CD4-positive, alpha-beta T cell treated with Interferon alpha-2 for 1 hour (primary cell): Measurements from ENCODE around the gene LMNA.

Source experiments
- DNase-seq, 2 donors: peaks; one replicate each; pipeline ENCODE4 v3.0.0-alpha.2; 2020 to 2022

Gene LMNA

GRCh38 chr1:156082309-156083091, 32.0 kb upstream of the LMNA start, which contains the start of gene MEX3A:
TSS of gene MEX3A (minus strand) at chr1:156082465. CDS start at chr1:156081998, 467 bp downstream.
- peak; percentile 52 to 68 for DNase-seq

GRCh38 chr1:156083800-156084790, 30.4 kb upstream of the LMNA start:
- no peak for DNase-seq

- no peak for DNase-seq
Observed at GRCh38 chr1:156086256-156086662, 28.3 kb upstream of the LMNA start.

GRCh38 chr1:156089704-156090103, 24.8 kb upstream of the LMNA start:
- no peak for DNase-seq

GRCh38 chr1:156090138-156090839, 24.2 kb upstream of the LMNA start:
- DNase-seq, result peak in 1 of 2 donors; percentile 5

DNA sequence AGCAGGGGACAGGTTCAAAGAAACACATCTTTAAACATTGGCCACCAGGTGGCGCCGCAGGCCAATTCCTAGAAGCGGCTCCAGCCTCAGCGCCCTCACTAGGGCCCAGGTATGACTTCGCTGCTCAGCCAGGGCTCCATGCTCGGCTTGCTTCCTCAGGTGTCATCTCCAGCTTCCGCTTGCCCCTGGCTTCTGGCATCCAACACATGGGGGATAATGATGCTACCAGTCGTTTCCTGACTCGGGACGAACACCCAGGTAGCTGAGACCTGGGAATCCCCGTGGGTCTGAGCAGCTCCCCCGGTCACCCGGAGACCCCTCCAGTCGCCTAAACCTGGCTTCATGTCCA, 23.7 kb upstream of the LMNA start:
- DNase-seq, result peak; percentile 86 to 90

- DNase-seq, result no peak
Observed at GRCh38 chr1:156091610-156092009, 22.9 kb upstream of the LMNA start.

GRCh38 chr1:156095906-156096508, 18.5 kb upstream of the LMNA start:
- DNase-seq, result no peak

DNA sequence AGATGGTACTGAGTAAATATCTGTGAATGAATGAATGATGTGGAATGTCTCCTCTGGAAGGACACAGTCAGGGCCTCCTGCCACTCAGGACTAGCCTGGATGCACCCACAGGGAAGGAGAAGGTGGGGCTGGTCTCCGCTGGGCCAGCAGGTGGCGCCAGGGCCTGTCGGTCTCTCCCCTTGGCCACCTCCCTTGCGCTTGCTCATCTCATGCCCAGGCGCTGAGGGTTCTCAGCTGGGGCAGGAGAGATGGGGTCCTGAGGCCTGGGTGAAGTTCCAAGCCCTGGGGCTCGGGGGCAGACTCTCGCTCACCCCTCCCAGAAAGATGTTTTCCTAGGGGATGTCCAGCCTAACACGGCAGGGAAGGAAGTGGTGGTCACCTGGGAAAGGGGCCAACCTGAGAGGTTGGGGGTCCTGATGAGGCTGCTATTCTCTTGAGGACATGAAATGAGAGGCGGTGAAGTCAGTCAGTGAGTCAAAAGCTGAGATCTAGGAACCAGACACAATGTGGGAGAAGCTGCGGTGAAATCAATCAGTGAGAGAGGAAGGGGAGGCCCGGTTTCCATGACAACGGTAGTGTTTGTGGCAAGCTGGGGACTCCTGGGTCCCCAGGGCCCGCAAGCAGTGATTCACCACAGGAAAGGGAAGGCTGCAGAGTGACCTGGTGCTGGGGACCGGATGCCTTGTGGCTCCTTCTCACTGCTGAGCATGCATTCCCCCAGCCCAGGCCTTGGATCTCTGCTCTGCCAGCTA, 17.7 kb upstream of the LMNA start:
- DNase-seq, result peak; percentile 92 to 93

DNA sequence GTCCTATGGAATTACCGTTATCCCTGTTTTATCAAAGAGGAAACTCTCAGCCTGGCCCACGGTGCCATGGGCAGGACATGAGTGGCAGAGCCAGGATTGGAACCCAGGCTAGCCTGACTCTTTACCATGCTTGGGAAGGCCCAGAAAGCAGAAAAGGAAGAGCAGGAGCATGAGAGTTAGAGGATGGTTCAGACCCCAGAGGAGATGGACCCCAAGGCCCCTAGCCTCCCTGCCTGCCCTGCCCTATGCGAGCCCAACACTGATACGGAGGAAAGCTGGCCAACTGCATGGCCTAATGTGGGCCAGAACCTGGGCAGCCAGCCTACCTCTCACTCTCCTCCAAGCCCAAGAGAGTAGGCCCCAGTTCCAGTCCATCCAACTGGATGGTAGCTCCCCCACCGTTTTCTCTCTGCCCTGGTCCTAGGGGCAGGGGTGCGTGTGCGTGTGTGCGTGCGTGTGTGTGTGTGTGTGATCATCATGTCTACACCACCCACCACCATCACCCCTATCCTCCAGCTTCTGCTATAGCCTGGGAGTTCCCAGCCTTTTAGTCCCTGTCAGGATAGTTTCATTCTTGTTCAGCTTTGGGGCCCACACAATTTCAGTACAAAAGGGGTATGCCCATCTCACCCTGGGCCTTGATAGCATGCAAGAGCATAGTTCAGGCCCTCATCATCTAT, 16.9 kb upstream of the LMNA start:
- peak in 1 of 2 donors; percentile 15 for DNase-seq

GRCh38 chr1:156098784-156099183, 15.7 kb upstream of the LMNA start:
- DNase-seq, result no peak

- DNase-seq, result no peak
Observed at GRCh38 chr1:156099282-156099681, 15.2 kb upstream of the LMNA start.

DNA sequence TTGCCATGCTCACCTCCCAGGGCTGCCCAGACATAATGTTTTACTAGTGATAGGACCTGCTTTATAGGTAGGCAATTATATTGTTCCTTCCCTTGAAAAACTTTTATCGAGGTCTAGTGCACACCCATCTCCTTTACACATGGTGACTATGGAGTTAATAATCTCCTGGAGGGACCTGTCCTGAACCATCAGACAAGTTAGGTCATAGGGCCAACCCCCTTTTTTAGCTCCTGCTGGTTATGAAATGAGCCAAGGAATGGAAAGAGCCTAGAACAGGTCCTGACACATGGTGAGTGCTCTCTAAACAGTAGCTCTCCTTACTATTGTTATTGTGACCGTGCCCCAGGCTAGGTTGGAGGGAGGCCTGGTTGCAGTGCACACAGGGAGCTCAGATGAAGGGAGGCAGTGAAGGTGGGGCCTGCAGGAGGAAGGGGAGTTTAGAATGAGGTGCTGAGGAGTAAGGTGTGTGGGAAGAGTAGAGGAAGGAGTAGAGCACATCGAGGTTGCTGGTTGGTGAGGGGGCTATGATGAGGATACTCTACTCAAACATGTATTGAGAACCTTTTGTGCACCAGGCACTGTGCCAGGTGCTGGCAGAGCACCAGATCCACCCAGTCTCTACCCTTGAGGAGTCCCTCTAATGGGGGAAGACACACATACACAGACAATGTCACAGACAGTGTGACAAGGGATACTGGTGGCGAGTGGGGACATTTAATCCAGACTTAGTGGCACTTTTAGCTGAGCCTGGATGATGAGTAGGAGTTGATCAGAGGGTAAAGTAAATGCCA, 14.1 kb upstream of the LMNA start:
- no peak for DNase-seq

DNA sequence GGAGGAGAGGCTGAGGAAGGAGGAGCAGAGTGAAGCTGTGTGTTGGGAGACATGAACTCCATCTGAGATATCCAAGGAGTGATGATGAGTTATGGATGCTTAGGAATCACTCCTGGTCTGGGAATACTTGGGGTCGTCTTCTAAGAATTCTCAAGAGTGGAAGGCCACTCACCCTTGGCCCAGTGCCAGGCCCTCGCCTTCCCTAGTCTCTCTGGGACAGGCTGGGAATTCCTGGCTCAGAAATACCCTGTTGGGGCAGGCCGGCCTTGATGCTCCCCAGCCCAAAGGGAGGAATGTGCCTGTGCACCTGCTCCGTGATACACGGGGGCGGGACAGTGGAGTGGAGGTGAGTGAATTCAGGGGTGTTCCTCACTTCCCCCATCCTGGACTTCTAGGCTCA, 12.6 kb upstream of the LMNA start:
- DNase-seq, result no peak

DNA sequence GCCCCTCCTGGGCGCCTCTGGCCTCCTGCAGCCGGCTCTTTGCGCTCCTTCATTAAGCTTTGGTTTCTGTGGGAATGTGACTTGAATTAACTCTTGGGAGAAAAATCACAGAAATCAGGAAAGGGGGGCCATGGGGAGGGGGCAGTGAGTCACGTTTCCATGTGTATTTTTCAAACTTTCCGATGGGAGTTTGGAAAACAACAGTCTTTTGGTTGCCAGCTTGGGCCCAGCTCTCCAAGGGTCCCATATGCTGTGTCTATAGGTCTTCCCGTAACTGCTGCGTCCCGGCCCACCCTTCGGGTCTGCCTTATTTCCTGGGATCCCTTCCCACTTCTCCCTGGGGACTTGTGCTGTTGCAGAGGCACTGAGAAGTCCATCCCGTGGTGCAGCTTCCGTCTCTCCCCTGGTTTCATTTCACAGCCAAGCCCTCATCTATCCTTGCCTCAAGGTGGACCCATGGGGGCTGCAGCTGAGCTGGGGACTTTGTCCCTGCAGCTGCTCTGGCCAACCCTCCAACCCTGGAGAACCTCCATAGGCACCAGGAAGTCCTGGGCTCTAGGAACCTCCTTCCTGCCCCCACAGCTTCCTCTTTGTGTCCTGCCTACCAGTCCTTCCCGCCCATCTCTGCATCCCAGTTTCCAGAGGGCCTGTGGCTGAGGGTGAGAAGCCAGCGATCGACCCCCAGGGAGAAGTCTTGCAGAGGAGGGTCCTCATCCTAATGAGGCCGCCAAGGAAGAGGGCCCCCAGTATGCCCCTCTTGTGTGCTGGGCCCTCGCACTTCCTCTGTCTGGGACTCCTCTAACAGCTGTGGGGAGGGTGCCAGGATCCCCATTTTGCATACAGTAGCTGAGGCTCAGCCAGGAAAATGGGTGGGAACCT, 11.6 kb upstream of the LMNA start:
- no peak for DNase-seq

GRCh38 chr1:156103521-156103947, 11.0 kb upstream of the LMNA start:
- DNase-seq, result peak in 1 of 2 donors; percentile 48

DNA sequence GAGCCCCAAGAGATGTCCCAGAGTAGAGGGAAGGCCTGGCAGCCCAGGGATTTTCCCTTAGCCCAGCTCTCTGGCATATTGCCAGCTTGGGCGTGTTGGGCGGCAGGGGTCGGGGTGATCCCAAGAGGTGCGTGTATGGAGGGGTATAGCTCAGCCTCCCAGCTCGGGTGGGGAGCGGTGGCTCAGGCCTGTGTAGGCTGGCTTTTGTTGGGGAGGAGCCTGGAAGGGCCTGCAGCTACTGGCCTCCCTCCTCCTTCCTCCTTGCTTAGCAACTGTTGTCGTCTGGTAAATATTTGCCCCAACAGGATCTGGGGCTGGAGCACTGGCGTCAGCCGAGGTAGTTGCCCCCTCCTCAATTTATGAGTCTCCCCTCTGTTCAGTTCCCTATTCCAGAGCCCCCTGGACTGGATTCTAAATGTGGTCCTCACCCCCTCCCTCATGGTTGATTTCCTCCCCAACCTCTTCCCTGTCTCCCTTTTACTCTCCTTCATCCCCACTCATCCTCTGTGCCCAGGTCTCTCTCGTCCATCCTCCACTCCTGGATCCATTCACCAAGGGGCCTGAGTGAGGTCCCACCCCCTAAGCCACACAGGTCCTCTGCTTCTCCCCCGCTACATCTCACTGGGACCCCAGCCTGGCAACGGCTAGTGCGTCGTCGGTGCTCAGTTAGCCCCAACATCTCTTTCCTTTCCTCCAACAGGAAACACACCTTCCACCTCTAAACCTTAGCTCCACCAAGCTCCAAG, 10.3 kb upstream of the LMNA start:
- DNase-seq, result peak; percentile 80 to 86
